Adrenal gland (tissue), 5 donors: Measurements from ENCODE around the gene THADA.

Experiments used
- CTCF ChIP-seq, 6 experiments: fragments of 450-650 bp in 4 of 6; fragments of 200-600 bp in 2 of 6; sonication (generic) in 1 of 6; IDR thresholded peaks; 1 replicate in 5 of 6; 2 replicates in 1 of 6; pipeline versions ENCODE4 v1.5.1 to v1.8.0; 2016 to 2021; ENCODE audit warnings: antibody characterized with exemption in 6 of 6, mild to moderate bottlenecking in 2 of 6, moderate library complexity in 1 of 6
- POLR2A ChIP-seq, 2 donors: fragments of 450-650 bp; IDR thresholded peaks; one replicate each; pipeline ENCODE4 v1.6.1; 2017; ENCODE audit warnings: antibody characterized with exemption in 2 of 2, mild to moderate bottlenecking in 2 of 2, moderate library complexity in 1 of 2
- donor health status: DM: no; HTN: no; CAD: no.

DNA sequence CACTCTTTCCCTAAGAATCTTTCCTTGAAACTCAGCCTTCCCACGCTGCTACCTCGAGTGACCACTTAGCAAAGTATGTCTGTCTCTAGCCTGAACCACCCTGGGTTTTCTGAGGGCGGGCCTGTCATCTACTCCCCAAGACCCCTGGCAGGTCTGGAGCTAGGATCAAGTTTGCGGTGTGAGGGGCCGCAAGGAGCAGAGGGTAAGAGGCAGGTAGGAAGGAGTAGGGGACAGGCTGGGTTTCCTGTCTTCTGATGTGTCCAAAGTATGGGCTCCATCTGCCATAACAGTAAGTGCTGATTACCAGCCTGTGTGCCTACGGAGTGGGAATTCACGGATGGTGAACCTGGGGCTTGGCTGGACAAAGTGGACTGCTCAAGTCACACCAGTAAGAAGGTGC lies 394.8 kb downstream of the THADA start:
- TF ChIP-seq POLR2A (IDR thresholded peaks at IDR 0.05) (no peak), CTCF (IDR thresholded peaks at IDR 0.05) (no peak)
